A549 (cell line): ENCODE data around the gene NEDD9. TPM values are rescaled to one million over a fixed set of nuclear protein-coding genes. Genes with fewer than 3 reads are reported as not detected.

Source experiments
- ATAC-seq, 2 experiments: fragments of 200-7000 bp in 1 of 2; fragments of >200 bp in 1 of 2; cut with Nextera tagmentation in 1 of 2; cut with Tn5 transposase in 1 of 2; 3 replicates each; pipeline versions ENCODE4 v1.8.0 to v1.9.1; 2018 to 2020; ENCODE audit warnings: mild to moderate bottlenecking in 1 of 2, moderate library complexity in 1 of 2
- CTCF ChIA-PET: fragments of 300-600 bp; sonication (Branson Sonifier 250); formaldehyde crosslinking; extraction: SDS; loops from one replicate; lab custom pipeline; 2021; ENCODE audit warnings: antibody characterized with exemption, inconsistent platforms; lab: Yijun Ruan, JAX
- POLR2A ChIA-PET: fragments of 350-600 bp; formaldehyde crosslinking; extraction: SDS; loops from one replicate; lab custom pipeline; 2021; ENCODE audit warnings: antibody characterized with exemption, inconsistent platforms; lab: Yijun Ruan, JAX
- DNase-seq, 2 experiments: peaks; one replicate each; pipeline versions ENCODE4 v3.0.0 to v3.0.0-alpha.2; 2011 to 2016; ENCODE audit warnings: low read depth in 1 of 2, low spot score in 1 of 2
- FAIRE-seq: peaks from 2 replicates; lab custom pipeline; 2011; peaks lifted over from hg19 to GRCh38; lab: Jason Lieb, UNC
- H3K27ac ChIP-seq, 2 experiments: fragments of >200 bp; sonication (Bioruptor Twin); formaldehyde crosslinking; 3 replicates each; pipeline ENCODE4 v1.5.1; 2016 to 2017
- H3K4me1 ChIP-seq: fragments of >200 bp; sonication (Bioruptor Twin); formaldehyde crosslinking; 3 replicates; pipeline ENCODE4 v1.6.1; 2016
- H3K4me2 ChIP-seq: fragments of >200 bp; sonication (Bioruptor Twin); formaldehyde crosslinking; 3 replicates; pipeline ENCODE4 v1.6.1; 2016
- H3K4me3 ChIP-seq: fragments of >200 bp; sonication (Bioruptor Twin); formaldehyde crosslinking; 3 replicates; pipeline ENCODE4 v1.5.1; 2016
- H3K9me3 ChIP-seq: fragments of >200 bp; sonication (Bioruptor Twin); formaldehyde crosslinking; 3 replicates; pipeline ENCODE4 v1.6.1; 2016
- CBX2 ChIP-seq: fragments of 200-600 bp; sonication (generic); IDR thresholded peaks from 2 replicates; pipeline ENCODE4 v1.6.1; 2016; ENCODE audit warnings: low read depth, mild to moderate bottlenecking, borderline replicate concordance
- CEBPB ChIP-seq, 2 experiments: fragments of >200 bp in 1 of 2; sonication (Bioruptor Twin) in 1 of 2; formaldehyde crosslinking in 1 of 2; IDR thresholded peaks; 2 replicates each; pipeline ENCODE4 v1.6.1; 2012 to 2016
- FOXS1 ChIP-seq: fragments of 250-450 bp; sonication (Bioruptor Pico); IDR thresholded peaks from 2 replicates; pipeline ENCODE4 v1.5.0; 2020; ENCODE audit warnings: mild to moderate bottlenecking, moderate library complexity
- HEYL ChIP-seq: fragments of 250-450 bp; sonication (Bioruptor Pico); IDR thresholded peaks from 2 replicates; pipeline ENCODE4 v1.8.0; 2021; ENCODE audit warnings: mild to moderate bottlenecking, moderate library complexity
- HOXA7 ChIP-seq: fragments of 250-450 bp; sonication (Bioruptor Pico); IDR thresholded peaks from 2 replicates; pipeline ENCODE4 v1.5.0; 2020; ENCODE audit warnings: mild to moderate bottlenecking, moderate library complexity
- HOXB5 ChIP-seq: fragments of 250-450 bp; sonication (Bioruptor Pico); IDR thresholded peaks from 2 replicates; pipeline ENCODE4 v1.5.0; 2020; ENCODE audit warnings: mild to moderate bottlenecking, moderate library complexity
- JUN ChIP-seq, 2 experiments: fragments of >200 bp; sonication (Bioruptor Twin); formaldehyde crosslinking; IDR thresholded peaks; 2 replicates in 1 of 2; 3 replicates in 1 of 2; pipeline ENCODE4 v1.6.1; 2016 to 2017
- MAFK ChIP-seq: fragments of 450-650 bp; IDR thresholded peaks from 2 replicates; pipeline ENCODE4 v1.6.1; 2014; ENCODE audit not compliant: partially characterized antibody
- NR3C1 ChIP-seq: fragments of >200 bp; sonication (Bioruptor Twin); formaldehyde crosslinking; IDR thresholded peaks from 3 replicates; pipeline ENCODE4 v1.6.1; 2017
- POLR2AphosphoS2 ChIP-seq: conservative IDR thresholded peaks from 2 replicates; pipeline ENCODE4 v1.6.1; 2012; ENCODE audit warnings: low read length, improper control_type of control experiment, inconsistent platforms
- RCOR1 ChIP-seq: fragments of 150-350 bp; IDR thresholded peaks from 2 replicates; pipeline ENCODE4 v1.6.1; 2014; ENCODE audit warnings: antibody characterized with exemption, low read length, low read depth
- SREBF2 ChIP-seq: fragments of 450-650 bp; IDR thresholded peaks from 2 replicates; pipeline ENCODE4 v1.6.1; 2014; ENCODE audit warnings: mild to moderate bottlenecking, moderate library complexity
- TFCP2L1 ChIP-seq: fragments of 250-450 bp; sonication (Bioruptor Pico); IDR thresholded peaks from 2 replicates; pipeline ENCODE4 v1.5.0; 2021; ENCODE audit warnings: mild to moderate bottlenecking
- ZFP36 ChIP-seq: fragments of 450-650 bp; IDR thresholded peaks from 2 replicates; pipeline ENCODE4 v1.6.1; 2014; ENCODE audit warnings: borderline replicate concordance; ENCODE audit not compliant: partially characterized antibody
- WGBS: methylation state at CpG from one replicate; pipeline ENCODE4 v1.1.6; 2017; ENCODE audit errors: missing lambda C conversion rate; 5-methylcytosine and 5-hydroxymethylcytosine counted together
- polyA plus RNA-seq, 4 experiments: library from polyadenylated mRNA; depleted of rRNA in 3 of 4; stranded (reverse); fragments of >200 nt; fragmentation: RNase III in 1 of 4; extraction: RNeasy Plus Mini Kit Qiagen cat#74134 plus additional on column Dnase treatment in 1 of 4; gene quantifications; 2 replicates in 3 of 4; 3 replicates in 1 of 4; pipeline ENCODE4 v1.2.3, GENCODE V29; 2011 to 2017
- TF ChIP-seq, protein P1 (sequence below): fragments of 200-600 bp; sonication (generic); IDR thresholded peaks from 2 replicates; pipeline ENCODE4 v1.6.1; 2016; ENCODE audit warnings: antibody characterized with exemption, mild to moderate bottlenecking, moderate library complexity
- TF ChIP-seq, protein P2 (sequence below): fragments of 250-450 bp; sonication (Bioruptor Pico); IDR thresholded peaks from 2 replicates; pipeline ENCODE4 v1.5.0; 2020; ENCODE audit warnings: low read depth, mild to moderate bottlenecking, moderate library complexity
- TF ChIP-seq, protein P3 (sequence below): fragments of 150-350 bp; IDR thresholded peaks from 2 replicates; pipeline ENCODE4 v1.6.1; 2014; ENCODE audit warnings: low read depth, mild to moderate bottlenecking, low read length
- TF ChIP-seq, protein P4 (sequence below): fragments of >200 bp; sonication (Bioruptor Twin); formaldehyde crosslinking; IDR thresholded peaks from 3 replicates; pipeline ENCODE4 v1.5.1; 2016
- TF ChIP-seq, protein P5 (sequence below): IDR thresholded peaks from 2 replicates; pipeline ENCODE4 v1.6.1; 2012; ENCODE audit warnings: low read depth, borderline replicate concordance

NEDD9 gene
- polyA plus RNA-seq, 2 of the 4 experiments (the other 2 are of a cell fraction), result 46.7 to 79.6 TPM

DNA sequence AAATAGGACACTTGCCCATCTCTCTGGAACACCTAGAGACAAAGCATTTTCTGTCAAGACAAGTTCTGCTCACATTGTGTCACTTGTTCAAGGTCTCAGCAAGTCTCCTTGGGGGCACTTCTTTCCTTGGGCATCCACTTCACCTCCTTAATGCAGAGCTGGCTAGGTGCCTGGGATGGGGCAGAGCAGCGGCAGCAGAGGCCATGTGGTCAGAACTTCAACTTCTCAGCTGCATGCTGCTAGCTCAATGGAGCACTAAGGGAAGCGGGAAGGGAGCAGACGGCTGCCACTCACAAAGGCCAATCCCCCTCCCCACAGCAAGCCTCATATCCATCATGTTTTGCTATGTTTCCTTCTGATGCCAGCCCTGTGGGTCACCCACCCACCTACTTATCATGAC lies 31.5 kb downstream of the NEDD9 start (continued):
- TF ChIP-seq, protein P1, sequence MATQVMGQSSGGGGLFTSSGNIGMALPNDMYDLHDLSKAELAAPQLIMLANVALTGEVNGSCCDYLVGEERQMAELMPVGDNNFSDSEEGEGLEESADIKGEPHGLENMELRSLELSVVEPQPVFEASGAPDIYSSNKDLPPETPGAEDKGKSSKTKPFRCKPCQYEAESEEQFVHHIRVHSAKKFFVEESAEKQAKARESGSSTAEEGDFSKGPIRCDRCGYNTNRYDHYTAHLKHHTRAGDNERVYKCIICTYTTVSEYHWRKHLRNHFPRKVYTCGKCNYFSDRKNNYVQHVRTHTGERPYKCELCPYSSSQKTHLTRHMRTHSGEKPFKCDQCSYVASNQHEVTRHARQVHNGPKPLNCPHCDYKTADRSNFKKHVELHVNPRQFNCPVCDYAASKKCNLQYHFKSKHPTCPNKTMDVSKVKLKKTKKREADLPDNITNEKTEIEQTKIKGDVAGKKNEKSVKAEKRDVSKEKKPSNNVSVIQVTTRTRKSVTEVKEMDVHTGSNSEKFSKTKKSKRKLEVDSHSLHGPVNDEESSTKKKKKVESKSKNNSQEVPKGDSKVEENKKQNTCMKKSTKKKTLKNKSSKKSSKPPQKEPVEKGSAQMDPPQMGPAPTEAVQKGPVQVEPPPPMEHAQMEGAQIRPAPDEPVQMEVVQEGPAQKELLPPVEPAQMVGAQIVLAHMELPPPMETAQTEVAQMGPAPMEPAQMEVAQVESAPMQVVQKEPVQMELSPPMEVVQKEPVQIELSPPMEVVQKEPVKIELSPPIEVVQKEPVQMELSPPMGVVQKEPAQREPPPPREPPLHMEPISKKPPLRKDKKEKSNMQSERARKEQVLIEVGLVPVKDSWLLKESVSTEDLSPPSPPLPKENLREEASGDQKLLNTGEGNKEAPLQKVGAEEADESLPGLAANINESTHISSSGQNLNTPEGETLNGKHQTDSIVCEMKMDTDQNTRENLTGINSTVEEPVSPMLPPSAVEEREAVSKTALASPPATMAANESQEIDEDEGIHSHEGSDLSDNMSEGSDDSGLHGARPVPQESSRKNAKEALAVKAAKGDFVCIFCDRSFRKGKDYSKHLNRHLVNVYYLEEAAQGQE, result no peak
- no peak for TF ChIP-seq CBX2

DNA sequence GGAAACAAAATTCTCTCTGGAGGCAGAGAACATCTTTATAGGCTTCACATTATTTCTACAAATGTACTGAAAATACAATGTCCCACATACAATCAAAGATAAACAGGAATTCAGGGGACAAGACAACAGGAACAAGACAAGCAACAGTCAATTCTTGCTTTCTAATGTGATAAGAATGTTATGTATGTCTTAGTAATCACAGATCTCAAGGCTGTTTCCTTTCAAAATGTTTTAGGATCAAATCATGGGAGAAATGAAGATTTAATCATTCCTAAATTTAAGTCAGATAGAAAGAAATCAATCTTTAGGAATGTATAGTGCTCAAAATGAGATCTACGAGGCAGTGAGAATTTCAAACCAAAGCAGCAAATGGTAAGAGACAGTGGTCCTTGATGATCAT lies 32.1 kb downstream of the NEDD9 start:
- no peak for FAIRE-seq
- no peak for DNase-seq
- H3K4me3 ChIP-seq, result no peak overlapping the region
- ATAC-seq, result no peak
- CTCF ChIA-PET, result interaction anchor here (0.6 kb wide), 1 partner anchor 70 kb away, joined by 3 read pairs; no protein-coding TSS in a partner anchor
- POLR2A ChIA-PET, result no interaction called here
- peak overlapping the region; percentile 36 for H3K4me2 ChIP-seq
- WGBS, result 85% methylated on average over 1 of the region's 1 CpG
- TF ChIP-seq TFCP2L1 (CRISPR knock-in tag) (no peak), ZFP36 (no peak)
- TF ChIP-seq, protein P2, sequence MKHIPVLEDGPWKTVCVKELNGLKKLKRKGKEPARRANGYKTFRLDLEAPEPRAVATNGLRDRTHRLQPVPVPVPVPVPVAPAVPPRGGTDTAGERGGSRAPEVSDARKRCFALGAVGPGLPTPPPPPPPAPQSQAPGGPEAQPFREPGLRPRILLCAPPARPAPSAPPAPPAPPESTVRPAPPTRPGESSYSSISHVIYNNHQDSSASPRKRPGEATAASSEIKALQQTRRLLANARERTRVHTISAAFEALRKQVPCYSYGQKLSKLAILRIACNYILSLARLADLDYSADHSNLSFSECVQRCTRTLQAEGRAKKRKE (CRISPR knock-in tag), result no peak
- TF ChIP-seq, protein P3, sequence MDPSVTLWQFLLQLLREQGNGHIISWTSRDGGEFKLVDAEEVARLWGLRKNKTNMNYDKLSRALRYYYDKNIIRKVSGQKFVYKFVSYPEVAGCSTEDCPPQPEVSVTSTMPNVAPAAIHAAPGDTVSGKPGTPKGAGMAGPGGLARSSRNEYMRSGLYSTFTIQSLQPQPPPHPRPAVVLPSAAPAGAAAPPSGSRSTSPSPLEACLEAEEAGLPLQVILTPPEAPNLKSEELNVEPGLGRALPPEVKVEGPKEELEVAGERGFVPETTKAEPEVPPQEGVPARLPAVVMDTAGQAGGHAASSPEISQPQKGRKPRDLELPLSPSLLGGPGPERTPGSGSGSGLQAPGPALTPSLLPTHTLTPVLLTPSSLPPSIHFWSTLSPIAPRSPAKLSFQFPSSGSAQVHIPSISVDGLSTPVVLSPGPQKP, result no peak
- H3K9me3 ChIP-seq, result no peaks in the 10 kb centered on the region
- peak overlapping the region; percentile 94 to 98 for H3K27ac ChIP-seq
- H3K4me1 ChIP-seq, result peaks cover 100% of the 10 kb centered on the region

DNA sequence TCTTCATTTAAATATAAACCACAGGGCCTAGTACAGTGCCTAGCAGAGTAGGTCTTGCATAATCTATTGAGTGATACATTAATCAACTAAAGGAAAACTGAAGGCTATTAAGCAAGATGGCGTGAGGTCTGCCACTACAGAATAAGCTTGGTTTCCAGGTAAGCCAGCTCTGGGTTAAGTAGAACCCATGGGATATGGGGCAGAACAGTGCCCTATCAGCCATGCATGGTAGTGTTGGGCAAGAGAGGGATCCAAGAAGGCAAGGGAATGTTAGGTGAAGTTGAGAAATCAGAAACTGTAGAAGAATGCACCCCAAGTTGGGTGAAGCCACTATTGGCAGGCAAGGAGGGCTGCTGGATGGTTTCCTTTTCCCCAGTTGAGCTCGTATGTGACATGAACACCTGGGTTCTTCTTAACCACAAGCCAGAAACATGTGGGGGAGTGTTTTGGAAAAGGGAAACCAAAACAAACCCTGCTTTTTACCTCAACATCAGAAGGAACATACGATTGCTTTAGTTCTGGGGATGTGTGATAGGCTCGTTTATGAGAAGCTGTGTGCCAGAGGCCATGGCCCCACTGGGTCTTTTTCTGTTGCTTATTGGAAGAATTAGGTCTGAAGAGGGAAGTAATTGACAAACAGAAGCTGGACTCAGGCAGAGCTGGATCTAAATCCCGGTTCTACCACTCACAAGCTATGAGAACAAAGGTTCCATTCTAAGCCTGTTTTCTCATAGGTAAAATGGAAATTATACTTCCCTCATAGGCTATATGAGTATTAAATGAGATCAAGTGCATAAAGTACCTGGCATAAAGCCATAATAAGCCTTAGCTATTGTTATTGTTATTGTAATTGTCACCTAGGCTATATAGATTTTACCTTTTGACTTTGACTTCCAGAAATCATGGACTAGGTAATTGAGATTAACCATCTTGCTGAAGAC lies 33.5 kb downstream of the NEDD9 start:
- ChIA-PET CTCF (interaction anchor here (1.1 to 1.3 kb wide), 2 partner anchors 27 to 297 kb away, joined by 3 read pairs; no protein-coding TSS in a partner anchor), POLR2A (no interaction called here)
- TF ChIP-seq RCOR1 (no peak), FOXS1 (CRISPR knock-in tag) (0 out of 2 replicates have a peak, but pooled peaks have one; percentile 5), ZFP36 (no peak), HEYL (CRISPR knock-in tag) (0 out of 2 replicates have a peak, but pooled peaks have one; percentile 41), CEBPB (IDR thresholded peaks at IDR 0.05) (peak in 1 of 2 experiments; percentile 45; a peak in 1 of 4 replicates)

DNA sequence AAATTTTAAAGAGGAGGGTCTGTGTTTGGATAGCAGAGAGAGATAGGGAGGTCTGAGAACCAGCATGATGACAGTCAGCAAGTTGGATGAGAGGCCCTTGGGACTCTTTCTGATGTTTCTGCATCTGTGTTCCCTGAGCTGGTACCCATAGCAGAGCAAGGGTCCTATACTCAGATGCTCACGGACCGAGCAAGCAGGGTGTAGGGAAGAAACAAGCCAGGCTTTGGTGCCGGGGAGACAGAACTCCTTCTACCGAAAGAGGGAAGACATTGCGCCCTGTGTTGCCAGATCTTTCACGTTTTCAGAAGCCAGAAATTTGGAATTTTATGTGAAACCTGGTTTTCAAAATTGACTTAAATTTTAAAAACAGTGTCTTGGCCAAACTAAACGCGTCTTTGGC lies 34.6 kb downstream of the NEDD9 start:
- ATAC-seq (no peak), DNase-seq (no peak)
- H3K27ac ChIP-seq, result peak overlapping the region; percentile 94 to 98
- peak overlapping the region; percentile 58 for H3K4me2 ChIP-seq
- POLR2A ChIA-PET, result no interaction called here
- 90% methylated on average over 8 of the region's 8 CpGs for WGBS
- TF ChIP-seq JUN (IDR thresholded peaks at IDR 0.05) (0 out of 5 replicates have a peak, but pooled peaks of 1 of the 2 experiments have one; percentile 1), POLR2AphosphoS2 (no peak), SREBF2 (no peak), NR3C1 (no peak), HOXB5 (CRISPR knock-in tag) (no peak), HOXA7 (CRISPR knock-in tag) (no peak), MAFK (no peak)
- TF ChIP-seq, protein P4, sequence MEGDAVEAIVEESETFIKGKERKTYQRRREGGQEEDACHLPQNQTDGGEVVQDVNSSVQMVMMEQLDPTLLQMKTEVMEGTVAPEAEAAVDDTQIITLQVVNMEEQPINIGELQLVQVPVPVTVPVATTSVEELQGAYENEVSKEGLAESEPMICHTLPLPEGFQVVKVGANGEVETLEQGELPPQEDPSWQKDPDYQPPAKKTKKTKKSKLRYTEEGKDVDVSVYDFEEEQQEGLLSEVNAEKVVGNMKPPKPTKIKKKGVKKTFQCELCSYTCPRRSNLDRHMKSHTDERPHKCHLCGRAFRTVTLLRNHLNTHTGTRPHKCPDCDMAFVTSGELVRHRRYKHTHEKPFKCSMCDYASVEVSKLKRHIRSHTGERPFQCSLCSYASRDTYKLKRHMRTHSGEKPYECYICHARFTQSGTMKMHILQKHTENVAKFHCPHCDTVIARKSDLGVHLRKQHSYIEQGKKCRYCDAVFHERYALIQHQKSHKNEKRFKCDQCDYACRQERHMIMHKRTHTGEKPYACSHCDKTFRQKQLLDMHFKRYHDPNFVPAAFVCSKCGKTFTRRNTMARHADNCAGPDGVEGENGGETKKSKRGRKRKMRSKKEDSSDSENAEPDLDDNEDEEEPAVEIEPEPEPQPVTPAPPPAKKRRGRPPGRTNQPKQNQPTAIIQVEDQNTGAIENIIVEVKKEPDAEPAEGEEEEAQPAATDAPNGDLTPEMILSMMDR, result no peak
- TF ChIP-seq, protein P5, sequence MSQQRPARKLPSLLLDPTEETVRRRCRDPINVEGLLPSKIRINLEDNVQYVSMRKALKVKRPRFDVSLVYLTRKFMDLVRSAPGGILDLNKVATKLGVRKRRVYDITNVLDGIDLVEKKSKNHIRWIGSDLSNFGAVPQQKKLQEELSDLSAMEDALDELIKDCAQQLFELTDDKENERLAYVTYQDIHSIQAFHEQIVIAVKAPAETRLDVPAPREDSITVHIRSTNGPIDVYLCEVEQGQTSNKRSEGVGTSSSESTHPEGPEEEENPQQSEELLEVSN, result no peak
- TF ChIP-seq, all 56 proteins: peak for 1
- Histone ChIP-seq H3K4me1 (peaks cover 94% of the 10 kb centered on the region), H3K9me3 (no peaks in the 10 kb centered on the region), H3K4me3 (no peak overlapping the region)
- CTCF ChIA-PET, result interaction anchor here (0.7 to 1.3 kb wide), 2 partner anchors 54 to 298 kb away, joined by 3 read pairs; no protein-coding TSS in a partner anchor
- FAIRE-seq, result no peak

More for the DNA sequence above, 33.5 kb downstream of the NEDD9 start:
- Histone ChIP-seq H3K27ac (peak overlapping the region; percentile 94 to 98), H3K4me2 (peak overlapping the region; percentile 58; the same call in 2 of the 3 replicates), H3K4me1 (peaks cover 94% of the 10 kb centered on the region), H3K9me3 (no peaks in the 10 kb centered on the region), H3K4me3 (no peak overlapping the region)
- DNase-seq (no peak), ATAC-seq (no peak), FAIRE-seq (no peak)
- WGBS, result 83% methylated on average over 5 of the region's 5 CpGs
